CD14-positive monocyte (primary cell): ENCODE results near the gene SMNDC1. TPM values are rescaled to one million over a fixed set of nuclear protein-coding genes. Genes with fewer than 3 reads are reported as not detected.

Experiments used
- DNase-seq, 3 donors: peaks; one replicate each; pipeline ENCODE4 v3.0.0-alpha.2; 2011 to 2022
- H2AFZ ChIP-seq: 2 replicates; pipeline ENCODE4 v1.6.0; 2012; ENCODE audit warnings: mild to moderate bottlenecking, low read depth, low read length, inconsistent platforms; ENCODE audit not compliant: insufficient read depth, poor library complexity, severe bottlenecking
- H3K27ac ChIP-seq, 2 donors: 1 replicate in 1 of 2; 2 replicates in 1 of 2; pipeline ENCODE4 v1.5.1; 2012 to 2013; ENCODE audit warnings: low read length in 2 of 2, control low read depth in 1 of 2, inconsistent platforms in 1 of 2, low read depth in 1 of 2, mild to moderate bottlenecking in 1 of 2
- H3K27me3 ChIP-seq, 2 donors: one replicate each; pipeline versions ENCODE4 v1.6.0 to v1.6.1; 2011 to 2013; ENCODE audit warnings: low read length in 2 of 2; ENCODE audit not compliant: control insufficient read depth in 2 of 2, insufficient read depth in 2 of 2
- H3K36me3 ChIP-seq, 2 donors: replicated peaks in 1 of 2; 1 replicate in 1 of 2; 2 replicates in 1 of 2; pipeline versions ENCODE4 v1.5.1 to v1.6.1; 2012 to 2013; ENCODE audit warnings: low read length in 2 of 2, control low read depth in 1 of 2, inconsistent platforms in 1 of 2, mild to moderate bottlenecking in 1 of 2; ENCODE audit not compliant: insufficient read depth in 2 of 2, control insufficient read depth in 1 of 2
- H3K4me1 ChIP-seq, 2 donors: 1 replicate in 1 of 2; 2 replicates in 1 of 2; pipeline versions ENCODE4 v1.5.1 to v1.6.1; 2012 to 2013; ENCODE audit warnings: low read length in 2 of 2, control low read depth in 1 of 2, inconsistent platforms in 1 of 2, mild to moderate bottlenecking in 1 of 2, moderate library complexity in 1 of 2; ENCODE audit not compliant: insufficient read depth in 2 of 2, control insufficient read depth in 1 of 2
- H3K4me2 ChIP-seq: replicated peaks from 2 replicates; pipeline ENCODE3; 2012; ENCODE audit warnings: low read length, moderate library complexity, mild to moderate bottlenecking; ENCODE audit not compliant: poor library complexity, severe bottlenecking; ENCODE audit errors: extremely low read depth
- H3K4me3 ChIP-seq, 3 experiments: fragments of 200-600 bp in 1 of 3; sonication (generic) in 1 of 3; replicated peaks in 1 of 3; 1 replicate in 2 of 3; 2 replicates in 1 of 3; pipeline ENCODE4 v1.5.1; 2011 to 2013; ENCODE audit warnings: low read length in 3 of 3, mild to moderate bottlenecking in 3 of 3, control low read depth in 2 of 3, low read depth in 2 of 3, inconsistent platforms in 1 of 3, moderate library complexity in 1 of 3
- H3K79me2 ChIP-seq: 2 replicates; pipeline ENCODE4 v1.6.0; 2012; ENCODE audit warnings: mild to moderate bottlenecking, control low read depth, inconsistent platforms, low read length, moderate library complexity; ENCODE audit not compliant: insufficient read depth
- H3K9ac ChIP-seq: 2 replicates; pipeline ENCODE4 v1.6.0; 2017; ENCODE audit warnings: low read length, mild to moderate bottlenecking; ENCODE audit not compliant: insufficient read depth, poor library complexity, severe bottlenecking
- H3K9me3 ChIP-seq, 2 donors: replicated peaks in 1 of 2; 1 replicate in 1 of 2; 2 replicates in 1 of 2; pipeline versions ENCODE4 v1.5.1 to v1.6.1; 2012 to 2013; ENCODE audit warnings: low read length in 2 of 2, control low read depth in 1 of 2; ENCODE audit not compliant: control insufficient read depth in 1 of 2, insufficient read depth in 1 of 2
- H4K20me1 ChIP-seq: 2 replicates; pipeline ENCODE4 v1.6.0; 2012; ENCODE audit warnings: mild to moderate bottlenecking, low read length, control low read depth, moderate library complexity; ENCODE audit not compliant: insufficient read depth
- H3K27ac Mint-ChIP-seq, 7 donors: one replicate each; pipeline ENCODE4 v1.8.0; 2020; ENCODE audit warnings: mild to moderate bottlenecking in 7 of 7, mixed read lengths in 7 of 7, moderate library complexity in 6 of 7, inconsistent platforms in 2 of 7
- H3K27me3 Mint-ChIP-seq, 3 donors: one replicate each; pipeline ENCODE4 v1.8.0; 2021 to 2022; ENCODE audit warnings: low read depth in 3 of 3, mild to moderate bottlenecking in 3 of 3, mixed read lengths in 3 of 3, moderate library complexity in 3 of 3, inconsistent platforms in 1 of 3
- H3K36me3 Mint-ChIP-seq, 2 donors: one replicate each; pipeline ENCODE4 v1.8.0; 2020; ENCODE audit warnings: mixed read lengths in 2 of 2, inconsistent platforms in 1 of 2, mild to moderate bottlenecking in 1 of 2
- H3K4me1 Mint-ChIP-seq: one replicate; pipeline ENCODE4 v1.8.0; 2020; ENCODE audit warnings: mild to moderate bottlenecking, mixed read lengths
- H3K4me3 Mint-ChIP-seq, 2 donors: one replicate each; pipeline ENCODE4 v1.8.0; 2020; ENCODE audit warnings: mild to moderate bottlenecking in 2 of 2, mixed read lengths in 2 of 2, moderate library complexity in 1 of 2
- H3K9me3 Mint-ChIP-seq, 7 donors: one replicate each; pipeline ENCODE4 v1.8.0; 2020 to 2022; ENCODE audit warnings: mixed read lengths in 7 of 7, mild to moderate bottlenecking in 6 of 7, moderate library complexity in 6 of 7, inconsistent platforms in 2 of 7
- CTCF ChIP-seq: fragments of 200-600 bp; IDR thresholded peaks from one replicate; pipeline ENCODE4 v1.8.0; 2022; ENCODE audit warnings: antibody characterized with exemption, mild to moderate bottlenecking
- WGBS: methylation state at CpG from one replicate; pipeline ENCODE4 v1.1.5; 2013; ENCODE audit warnings: missing lambda C conversion rate; ENCODE audit not compliant: insufficient coverage; 5-methylcytosine and 5-hydroxymethylcytosine counted together
- intact Hi-C, 2 donors: fragments of 100-400 bp; cut with micrococcal nuclease; formaldehyde crosslinking; loops; one replicate each; pipeline versions ENCODE4 v1.15.0 to v1.15.1; 2023
- polyA plus RNA-seq, 3 donors: library from polyadenylated mRNA; depleted of rRNA in 1 of 3; unstranded in 2 of 3; stranded (reverse) in 1 of 3; fragments of 300-500 nt in 2 of 3; fragments of >200 nt in 1 of 3; fragmentation: Illumina TruSeq in 2 of 3; gene quantifications; 1 replicate in 2 of 3; 2 replicates in 1 of 3; pipeline ENCODE4 v1.2.3, GENCODE V29; 2012 to 2021

The SMNDC1 gene
- polyA plus RNA-seq, 3 donors, result 15.6 to 18.2 (median 16.4) TPM

DNA sequence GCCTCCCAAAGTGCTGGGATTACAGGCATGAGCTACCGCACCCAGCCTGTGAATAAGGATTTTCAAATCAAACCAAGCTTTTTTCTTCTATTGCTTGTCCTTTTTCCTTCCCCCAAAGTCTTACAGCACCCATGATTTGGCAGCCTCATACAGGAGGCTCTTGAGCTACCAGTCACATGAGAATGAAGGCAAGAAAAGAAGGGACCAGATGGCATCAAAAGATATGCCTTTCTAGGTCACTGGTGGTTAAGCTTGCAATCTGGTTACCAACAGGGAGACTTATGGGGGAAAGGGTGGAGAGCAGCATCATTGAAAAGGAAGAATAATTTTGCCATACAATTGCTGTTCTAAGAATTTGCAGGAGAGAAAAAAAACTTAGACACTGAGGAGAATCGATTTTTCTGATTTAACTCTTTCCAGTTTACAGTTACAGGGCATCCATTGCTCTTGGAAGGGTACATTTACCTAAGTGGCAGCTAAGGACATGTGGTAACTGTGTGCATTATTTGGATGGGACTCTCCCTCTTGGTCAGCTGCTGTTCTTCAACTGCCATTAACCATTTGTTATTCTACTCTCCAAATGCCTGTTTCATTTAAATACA is 29.5 kb downstream of the SMNDC1 start:
- Histone ChIP-seq H3K4me3 (no peak overlapping the region), H4K20me1 (no peaks in the 10 kb centered on the region), H3K4me2 (no peak overlapping the region), H3K36me3 (peaks cover 4% of the 10 kb centered on the region in 2 donors), H3K79me2 (peaks cover 41% of the 10 kb centered on the region), H3K9ac (no peak overlapping the region), H3K27me3 (no peaks in the 10 kb centered on the region), H2AFZ (no peak overlapping the region), H3K9me3 (no peaks in the 10 kb centered on the region), H3K27ac (no peak overlapping the region), H3K4me1 (peaks cover 23 to 24% of the 10 kb centered on the region in 2 donors)
- no peak overlapping the region for H3K27ac Mint-ChIP-seq
- no peak overlapping the region for H3K4me3 Mint-ChIP-seq
- intact Hi-C loops, result no loop called here
- no peaks in the 10 kb centered on the region for H3K9me3 Mint-ChIP-seq
- no peaks in the 10 kb centered on the region for H3K27me3 Mint-ChIP-seq
- peaks cover 31% of the 10 kb centered on the region for H3K4me1 Mint-ChIP-seq
- DNase-seq, result no peak
- H3K36me3 Mint-ChIP-seq, result peaks cover 5 to 9% of the 10 kb centered on the region in 2 donors
- no peak for TF ChIP-seq CTCF
- WGBS, result no CpG with 5 or more reads among the region's 2 CpGs

- no peak overlapping the region for H3K4me3 Mint-ChIP-seq
- no peaks in the 10 kb centered on the region for H3K36me3 ChIP-seq
- 73% methylated on average over 2 of the region's 6 CpGs for WGBS
- no peaks in the 10 kb centered on the region for H3K27me3 ChIP-seq
- H3K27ac Mint-ChIP-seq, result peak overlapping the region in 1 of 7 donors; percentile 44
- H3K4me1 Mint-ChIP-seq, result peaks cover 36% of the 10 kb centered on the region
- no peak overlapping the region for H3K27ac ChIP-seq
- H3K4me2 ChIP-seq, result no peak overlapping the region
- H4K20me1 ChIP-seq, result no peaks in the 10 kb centered on the region
- no peak overlapping the region for H3K4me3 ChIP-seq
- DNase-seq, result no peak
- no peaks in the 10 kb centered on the region for H3K9me3 ChIP-seq
- no peak overlapping the region for H2AFZ ChIP-seq
- peaks cover 3 to 6% of the 10 kb centered on the region in 2 donors for H3K36me3 Mint-ChIP-seq
- intact Hi-C loops, result loop anchor here (5.0 kb wide), 3 partner anchors 47 to 132 kb away; partner anchors contain the start of gene MXI1 (in 1 of the 2)
- peaks cover 29 to 30% of the 10 kb centered on the region in 2 donors for H3K4me1 ChIP-seq
- no peaks in the 10 kb centered on the region for H3K9me3 Mint-ChIP-seq
- H3K9ac ChIP-seq, result no peak overlapping the region
- H3K27me3 Mint-ChIP-seq, result no peaks in the 10 kb centered on the region
- H3K79me2 ChIP-seq, result peaks cover 43% of the 10 kb centered on the region
- TF ChIP-seq CTCF, result no peak
Observed at GRCh38 chr10:110274647-110275046, 30.1 kb downstream of the SMNDC1 start.
